Panc1 (cell line): ENCODE data around the gene XRCC6. TPM values are rescaled to one million over a fixed set of nuclear protein-coding genes. Genes with fewer than 3 reads are reported as not detected.

Experiments
- ATAC-seq: fragments of 200-7000 bp; cut with Tn5 transposase; 2 replicates; pipeline ENCODE4 v1.9.1; 2020; ENCODE audit warnings: mild to moderate bottlenecking, moderate library complexity
- BruUV-seq: library from RNA; stranded (reverse); fragments of 400-500 nt; replicated peaks from 2 replicates; lab custom pipeline; 2021; lab: Mats Ljungman, UMichigan
- CTCF ChIA-PET: fragments of 300-600 bp; sonication (Branson Sonifier 250); formaldehyde crosslinking; loops from one replicate; lab custom pipeline; 2022; ENCODE audit warnings: antibody characterized with exemption; lab: Charles Lee
- POLR2A ChIA-PET: fragments of 300-600 bp; sonication (Branson Sonifier 250); formaldehyde crosslinking; loops from one replicate; lab custom pipeline; 2022; ENCODE audit warnings: antibody characterized with exemption; lab: Charles Lee
- DNase-seq: peaks from one replicate; pipeline ENCODE4 v3.0.0-alpha.2; 2010; ENCODE audit warnings: low read depth, low spot score
- H3K27ac ChIP-seq: 2 replicates; pipeline ENCODE4 v1.5.1; 2011; ENCODE audit warnings: mild to moderate bottlenecking, low read length, inconsistent platforms
- H3K27me3 ChIP-seq: fragments of 200-500 bp; sonication (Bioruptor generic); 2 replicates; pipeline ENCODE4 v1.6.0; 2014; ENCODE audit warnings: low read length, inconsistent platforms; ENCODE audit not compliant: control insufficient read depth, insufficient read depth
- H3K36me3 ChIP-seq: fragments of 200-500 bp; sonication (Bioruptor generic); 2 replicates; pipeline ENCODE4 v1.5.1; 2014; ENCODE audit warnings: inconsistent platforms, mild to moderate bottlenecking, low read length, moderate library complexity; ENCODE audit not compliant: control insufficient read depth, insufficient read depth
- H3K4me1 ChIP-seq: 2 replicates; pipeline ENCODE4 v1.5.1; 2011; ENCODE audit warnings: inconsistent platforms, mild to moderate bottlenecking, low read length, moderate library complexity; ENCODE audit not compliant: control insufficient read depth, insufficient read depth
- H3K4me3 ChIP-seq, 2 experiments: 2 replicates each; pipeline ENCODE4 v1.5.1; 2011 to 2012; ENCODE audit warnings: low read depth in 2 of 2, low read length in 2 of 2, mild to moderate bottlenecking in 2 of 2, inconsistent platforms in 1 of 2, moderate library complexity in 1 of 2
- H3K9me3 ChIP-seq: fragments of 200-500 bp; sonication (Bioruptor generic); 2 replicates; pipeline ENCODE4 v1.5.1; 2014; ENCODE audit warnings: low read depth, mild to moderate bottlenecking, inconsistent platforms, low read length, moderate library complexity; ENCODE audit not compliant: control insufficient read depth, insufficient read depth
- CTCF ChIP-seq: fragments of 450-650 bp; IDR thresholded peaks from 2 replicates; pipeline ENCODE4 v1.5.1; 2017; ENCODE audit warnings: mild to moderate bottlenecking
- POLR2AphosphoS5 ChIP-seq: IDR thresholded peaks from 2 replicates; pipeline ENCODE4 v1.6.1; 2012; ENCODE audit warnings: mild to moderate bottlenecking, low read depth, low read length, moderate library complexity
- REST ChIP-seq, 2 experiments: IDR thresholded peaks; 2 replicates each; pipeline ENCODE4 v1.6.1; 2011 to 2012; ENCODE audit warnings: low read depth in 2 of 2, control low read depth in 1 of 2, low read length in 1 of 2, mild to moderate bottlenecking in 1 of 2, moderate library complexity in 1 of 2; ENCODE audit not compliant: insufficient read depth in 1 of 2
- SIN3A ChIP-seq: IDR thresholded peaks from 2 replicates; pipeline ENCODE4 v1.6.1; 2012; ENCODE audit warnings: low read depth, mild to moderate bottlenecking, low read length, moderate library complexity, borderline replicate concordance; ENCODE audit not compliant: insufficient read depth
- TCF7L2 ChIP-seq: IDR thresholded peaks from 2 replicates; pipeline ENCODE4 v1.6.1; 2011; ENCODE audit warnings: mild to moderate bottlenecking, low read depth, low read length, inconsistent platforms
- in situ Hi-C: cut with HindIII; loops from 2 replicates; pipeline ENCODE4 v1.10.0; 2016; ENCODE audit warnings: low sequenced_read_pairs, low pct_unique_long_range_greater_than_20kb
- intact Hi-C: fragments of 100-400 bp; cut with micrococcal nuclease; formaldehyde crosslinking; loops from one replicate; pipeline ENCODE4 v1.10.0; 2022; ENCODE audit not compliant: unreplicated experiment
- total RNA-seq: library from RNA; stranded (reverse); gene quantifications from one replicate; pipeline ENCODE4 v1.2.1, GENCODE V29; 2021; ENCODE audit not compliant: unreplicated experiment

Gene XRCC6
- total RNA-seq, 1 experiment from 2014 or later = 287 TPM

GRCh38 chr22:41584881-41585280, 36.2 kb upstream of the XRCC6 start:
- CTCF ChIA-PET = no interaction called here
- in situ Hi-C loops (no loop called here), intact Hi-C loops (no loop called here)
- no peaks in the 10 kb centered on the region for H3K27me3 ChIP-seq
- POLR2A ChIA-PET = no interaction called here
- ATAC-seq (no peak), DNase-seq (no peak)
- TF ChIP-seq CTCF (no peak), POLR2AphosphoS5 (no peak), REST (IDR thresholded peaks at IDR 0.05; ENCODE audit: insufficient read depth in 1 of 2, low read depth in 2 of 2, low read length in 1 of 2) (no peak), SIN3A (no peak), TCF7L2 (no peak)
- no TSS peak for BruUV-seq
- H3K4me1 ChIP-seq = peaks cover 11% of the 10 kb centered on the region; the same call in 1 of the 2 replicates
- H3K4me3 ChIP-seq = no peak overlapping the region
- H3K27ac ChIP-seq = no peak overlapping the region
- H3K9me3 ChIP-seq = no peaks in the 10 kb centered on the region
- H3K36me3 ChIP-seq = no peaks in the 10 kb centered on the region; the same call in 1 of the 2 replicates

GRCh38 chr22:41585898-41586297, 35.2 kb upstream of the XRCC6 start:
- intact Hi-C loops = no loop called here
- no peaks in the 10 kb centered on the region for H3K27me3 ChIP-seq
- TF ChIP-seq POLR2AphosphoS5 (no peak), TCF7L2 (no peak), SIN3A (no peak), REST (IDR thresholded peaks at IDR 0.05; ENCODE audit: insufficient read depth in 1 of 2, low read depth in 2 of 2, low read length in 1 of 2) (no peak), CTCF (no peak)
- in situ Hi-C loops = no loop called here
- POLR2A ChIA-PET = no interaction called here
- no peak overlapping the region for H3K4me3 ChIP-seq
- H3K36me3 ChIP-seq = no peaks in the 10 kb centered on the region; the same call in 1 of the 2 replicates
- ATAC-seq (no peak), DNase-seq (no peak)
- CTCF ChIA-PET = no interaction called here
- H3K4me1 ChIP-seq = peaks cover 13% of the 10 kb centered on the region; the same call in 1 of the 2 replicates
- H3K27ac ChIP-seq = no peak overlapping the region
- no peaks in the 10 kb centered on the region for H3K9me3 ChIP-seq
- no TSS peak for BruUV-seq
